NCI-H1694 treated with DMSO at 0.1 percent for 48 hours (cell line): Measurements from ENCODE around the gene STIP1.
A peak's percentile ranks its signal among the peaks of the same experiment; 100 is the strongest.
"Not testable (repeated sequence)": the region's sequence is repeated elsewhere in the genome, so short reads cannot be mapped to it uniquely, and the experiment has no call there.

Source experiments
- DNase-seq: peaks from one replicate; lab custom pipeline; 2025; lab: John Stamatoyannopoulos, UW

The STIP1 gene

DNA sequence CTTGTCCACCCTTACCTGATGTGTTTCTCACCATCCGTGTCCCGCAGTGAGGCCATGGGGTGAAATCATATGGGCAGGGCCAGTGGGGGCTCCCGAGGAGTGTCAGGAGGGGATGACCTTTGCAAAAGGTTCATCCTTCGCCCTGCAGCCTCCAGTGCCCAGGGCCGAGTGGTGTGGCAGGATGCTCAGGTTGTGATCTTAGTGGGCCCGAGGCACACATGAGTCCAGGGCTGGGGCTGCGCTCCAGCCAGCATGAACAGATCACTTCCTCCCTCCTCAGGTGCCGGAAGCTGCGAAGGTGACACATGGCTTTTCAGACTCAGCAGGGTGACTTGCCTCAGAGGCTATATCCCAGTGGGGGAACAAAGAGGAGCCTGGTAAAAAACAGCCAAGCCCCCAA lies 52.1 kb downstream of the STIP1 start:
- no peak for DNase-seq

DNA sequence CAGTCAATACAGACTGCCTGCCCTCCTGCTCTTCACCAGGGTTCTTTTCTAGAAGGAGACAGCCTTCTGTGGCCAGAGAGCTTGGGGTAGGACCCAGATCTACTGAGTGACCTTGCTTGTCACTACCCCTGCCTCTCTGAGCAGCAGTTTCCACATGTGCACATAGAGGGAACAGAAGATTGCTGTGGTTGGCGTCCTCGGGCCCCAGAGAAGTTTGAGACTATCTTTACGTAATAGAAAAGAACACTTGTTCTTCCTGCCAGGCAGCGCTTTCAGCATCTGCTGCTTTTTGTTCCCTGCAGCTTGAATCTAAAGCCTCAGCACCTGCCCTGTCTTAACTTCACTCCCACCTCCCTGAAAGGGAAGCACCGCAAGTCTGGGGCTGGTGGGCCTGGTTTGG lies 53.0 kb downstream of the STIP1 start:
- DNase-seq = no peak

DNA sequence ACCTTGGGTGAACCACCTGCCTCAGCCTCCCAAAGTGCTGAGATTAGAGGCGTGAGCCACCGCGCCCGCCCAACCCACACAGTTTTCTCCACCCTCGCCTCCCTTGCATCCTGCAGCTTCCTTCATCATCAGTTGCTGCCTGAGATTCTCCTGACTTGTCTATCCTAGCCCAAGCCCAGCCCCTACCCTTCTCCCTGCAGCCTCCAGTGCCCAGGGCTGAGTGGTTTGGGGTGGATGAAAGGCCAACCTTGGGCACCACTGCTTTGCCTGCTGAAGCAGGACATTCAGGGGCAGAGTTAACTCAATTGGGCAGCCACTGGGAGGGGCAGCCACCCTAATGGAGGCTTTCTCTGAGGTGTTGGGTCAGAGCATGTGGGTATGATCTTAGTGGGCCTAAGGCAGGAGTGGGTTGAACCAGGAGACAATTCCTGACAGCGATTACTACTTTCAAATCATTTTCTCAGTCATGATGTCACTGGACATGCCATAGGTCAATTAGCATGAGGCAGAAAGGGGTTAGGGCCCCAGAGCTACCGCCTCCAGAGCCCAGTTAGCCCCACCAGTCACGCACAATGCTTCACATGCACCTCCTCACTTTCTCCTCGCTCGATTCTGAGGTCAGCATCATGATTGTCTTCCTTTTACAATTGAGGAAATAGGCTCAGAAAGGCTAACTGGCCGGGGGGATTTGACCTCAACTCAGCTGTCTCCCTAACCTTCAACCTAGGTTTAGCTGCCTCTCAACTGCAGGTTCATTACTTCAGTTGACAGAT lies 53.9 kb downstream of the STIP1 start:
- DNase-seq = no peak

DNA sequence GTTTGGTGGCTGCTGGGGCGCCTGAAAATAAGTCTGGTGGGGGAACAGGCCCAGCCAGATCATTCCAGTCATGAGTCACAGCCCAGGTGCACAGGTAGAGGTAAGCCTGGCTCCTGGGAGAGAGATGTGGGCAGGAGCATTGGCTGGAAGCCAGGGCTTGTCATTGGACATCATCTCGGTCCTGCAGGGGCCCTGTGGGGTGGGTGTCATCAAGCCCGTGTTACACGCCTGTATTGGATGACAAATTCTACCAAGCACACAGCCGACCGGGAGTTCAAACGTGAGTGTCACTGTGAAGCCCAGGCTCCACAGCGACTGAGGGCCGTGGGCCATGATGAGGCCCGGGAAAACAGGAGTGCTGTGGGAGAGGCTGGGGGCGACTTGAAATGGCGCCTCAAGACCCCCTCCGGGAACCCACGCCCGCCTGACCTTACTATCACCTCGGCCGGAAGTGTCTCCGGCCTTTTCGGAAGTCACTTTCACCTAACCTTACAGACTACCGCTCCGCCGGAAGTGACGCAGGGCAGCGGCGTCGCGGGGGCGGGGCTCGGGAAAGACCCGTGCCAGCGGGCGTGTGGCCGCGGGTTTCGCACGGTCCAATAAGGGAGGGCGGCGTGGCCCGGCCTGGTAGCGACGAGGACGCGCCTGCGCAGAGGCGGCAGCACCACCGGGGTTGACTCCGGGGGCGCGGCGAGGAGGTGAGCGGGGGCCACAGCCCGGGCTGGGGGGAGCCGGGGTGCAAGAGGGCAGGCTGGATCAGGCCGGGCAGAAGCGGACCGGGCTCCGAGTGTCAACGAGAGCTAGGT lies 54.7 kb downstream of the STIP1 start, which contains the start of gene FKBP2:
FKBP2 (plus strand) TSS at position 661 of the 806 bp plus-strand sequence. CDS start 1,293 bp downstream, outside the sequence.
- DNase-seq = peak; percentile 87

DNA sequence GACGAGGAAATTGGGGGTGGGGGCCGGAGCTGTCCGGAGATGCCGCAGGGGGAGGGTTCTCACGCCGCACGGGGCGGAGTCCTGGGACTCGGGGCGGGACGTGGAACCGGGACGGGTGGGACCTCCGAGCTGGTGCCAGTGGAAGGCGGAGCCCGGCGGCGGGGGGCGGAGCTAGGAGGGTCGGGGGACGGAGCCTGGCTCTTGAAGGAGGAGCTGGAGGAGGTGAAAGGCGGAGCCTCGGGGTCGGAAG lies 55.2 kb downstream of the STIP1 start:
- DNase-seq = peak; percentile 88

DNA sequence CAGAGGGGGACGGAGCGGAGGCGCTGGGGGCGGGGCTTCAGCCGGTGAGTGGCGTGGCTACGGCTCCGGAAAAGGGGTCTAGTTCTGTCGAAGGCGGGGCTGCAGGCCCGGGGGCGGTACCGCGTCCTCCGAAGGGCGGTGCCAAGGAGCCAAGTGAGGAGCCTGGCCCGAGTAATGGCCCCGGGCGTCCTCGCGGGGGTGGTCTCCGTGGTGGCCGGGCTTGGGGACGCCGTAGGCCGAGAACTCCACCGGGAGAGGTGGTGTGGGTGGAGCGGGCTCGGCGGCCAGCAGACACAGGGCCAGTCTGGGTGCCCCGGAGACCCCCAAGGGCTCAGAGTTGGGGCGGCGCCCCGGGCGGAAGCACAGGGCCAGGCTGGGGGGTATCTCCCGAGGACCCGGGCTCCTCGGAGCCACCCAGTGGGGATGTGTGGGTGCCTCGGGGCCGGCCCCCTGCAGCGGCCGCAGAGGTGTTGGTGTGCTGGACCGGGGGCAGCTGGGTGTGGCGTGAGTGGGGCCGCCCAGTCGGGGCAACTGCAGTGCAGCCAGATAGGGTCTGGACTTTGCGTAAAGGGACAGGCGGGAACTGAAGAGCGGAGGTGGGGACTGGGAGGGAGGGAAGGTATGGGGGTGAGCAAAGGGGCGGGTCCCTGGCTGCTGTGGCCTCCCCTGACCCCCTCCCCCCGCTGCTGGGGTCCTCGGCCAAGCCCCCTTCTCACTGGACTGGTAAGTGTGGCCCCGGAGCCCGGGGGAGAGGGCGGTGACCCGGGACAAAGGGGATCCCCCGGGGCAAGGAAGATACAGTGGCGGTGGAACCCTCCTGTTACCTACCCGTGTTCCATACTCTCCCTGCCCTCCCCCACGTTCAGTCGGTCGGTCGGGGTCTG lies 55.8 kb downstream of the STIP1 start:
- DNase-seq = no peak

DNA sequence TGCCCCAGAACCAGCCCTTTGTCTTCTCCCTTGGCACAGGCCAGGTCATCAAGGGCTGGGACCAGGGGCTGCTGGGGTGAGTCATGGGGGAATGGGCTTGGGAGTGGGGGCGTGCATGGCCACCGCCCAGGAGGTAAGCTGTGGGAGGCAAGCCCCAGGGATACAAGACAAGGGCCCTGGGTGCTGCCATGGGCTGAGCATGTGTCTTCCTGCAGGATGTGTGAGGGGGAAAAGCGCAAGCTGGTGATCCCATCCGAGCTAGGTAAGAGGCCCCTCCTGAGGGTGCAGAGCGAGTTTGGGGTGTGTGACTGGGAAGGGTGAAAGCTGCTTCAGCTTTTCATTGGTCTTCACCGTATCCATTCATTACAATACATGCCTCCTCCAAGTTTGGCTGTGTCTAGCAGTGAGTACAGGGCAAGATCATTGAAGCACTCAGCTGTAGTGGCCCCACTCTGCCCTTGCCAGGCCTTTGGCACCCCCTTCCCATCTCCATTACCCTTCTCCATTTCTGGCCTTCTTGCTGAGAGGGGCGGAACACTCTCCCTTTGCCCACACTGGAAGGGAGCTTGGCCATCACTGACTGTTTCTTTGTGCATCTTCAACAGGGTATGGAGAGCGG lies 57.4 kb downstream of the STIP1 start:
- DNase-seq = no peak

DNA sequence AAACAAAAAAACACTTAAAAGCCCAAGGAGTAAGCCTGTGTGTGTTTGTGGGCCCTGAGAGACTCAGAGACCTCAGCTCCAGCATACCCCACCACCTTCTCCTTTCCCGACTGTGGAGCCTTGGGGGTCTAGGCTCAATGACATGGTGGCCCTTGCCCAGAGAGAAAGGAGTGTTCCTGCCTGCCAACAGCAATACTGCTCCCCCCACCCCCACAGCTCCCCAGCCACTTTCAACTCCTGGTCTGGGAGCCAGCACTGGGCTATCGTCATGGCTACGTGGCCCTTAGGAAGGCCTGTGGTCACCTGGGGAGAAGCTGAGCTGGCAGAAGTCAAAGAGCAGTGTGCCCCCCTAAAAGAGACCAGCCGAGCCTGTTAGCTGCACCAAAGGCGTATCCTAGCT lies 58.1 kb downstream of the STIP1 start:
- DNase-seq = no peak

DNA sequence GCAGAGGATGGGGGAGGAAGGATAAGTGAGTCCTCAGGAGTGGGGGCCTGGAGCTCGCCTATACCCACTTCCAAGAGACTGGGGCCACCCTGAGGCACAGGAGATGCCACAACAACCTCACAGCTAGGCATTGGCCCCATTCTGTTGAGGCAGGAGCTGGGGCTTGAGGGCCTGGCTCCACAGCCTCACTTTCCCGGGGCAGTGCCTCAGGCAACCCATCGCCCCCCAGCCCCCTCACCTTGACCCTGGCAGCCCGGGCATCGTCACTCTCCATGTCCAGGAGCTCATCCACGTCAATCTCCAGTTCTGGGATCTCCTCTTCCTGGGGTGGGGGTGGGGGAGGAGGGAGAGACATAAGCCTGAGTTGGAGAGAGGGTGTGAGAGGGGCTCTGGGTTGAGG lies 59.0 kb downstream of the STIP1 start:
- DNase-seq = no peak

DNA sequence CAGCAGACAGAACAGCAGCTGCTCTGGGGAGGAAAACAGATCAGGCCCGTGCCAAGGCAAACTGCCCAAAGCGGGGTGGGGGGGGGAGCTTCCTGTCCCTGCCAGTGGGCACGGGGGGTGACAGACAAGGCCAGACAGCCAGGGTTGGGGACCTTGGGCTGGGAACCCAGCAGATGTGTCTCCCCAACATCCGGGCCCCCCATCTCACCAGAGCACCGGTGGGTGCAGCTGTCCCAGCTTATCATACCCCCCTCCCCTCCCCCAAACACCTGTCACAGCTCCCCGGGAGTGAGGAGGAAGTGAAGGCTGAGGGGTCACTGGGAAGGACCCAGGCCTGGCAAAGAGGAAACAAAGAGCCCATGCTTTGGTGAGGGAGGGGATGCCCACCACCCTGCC lies 59.4 kb downstream of the STIP1 start:
- no peak for DNase-seq

DNA sequence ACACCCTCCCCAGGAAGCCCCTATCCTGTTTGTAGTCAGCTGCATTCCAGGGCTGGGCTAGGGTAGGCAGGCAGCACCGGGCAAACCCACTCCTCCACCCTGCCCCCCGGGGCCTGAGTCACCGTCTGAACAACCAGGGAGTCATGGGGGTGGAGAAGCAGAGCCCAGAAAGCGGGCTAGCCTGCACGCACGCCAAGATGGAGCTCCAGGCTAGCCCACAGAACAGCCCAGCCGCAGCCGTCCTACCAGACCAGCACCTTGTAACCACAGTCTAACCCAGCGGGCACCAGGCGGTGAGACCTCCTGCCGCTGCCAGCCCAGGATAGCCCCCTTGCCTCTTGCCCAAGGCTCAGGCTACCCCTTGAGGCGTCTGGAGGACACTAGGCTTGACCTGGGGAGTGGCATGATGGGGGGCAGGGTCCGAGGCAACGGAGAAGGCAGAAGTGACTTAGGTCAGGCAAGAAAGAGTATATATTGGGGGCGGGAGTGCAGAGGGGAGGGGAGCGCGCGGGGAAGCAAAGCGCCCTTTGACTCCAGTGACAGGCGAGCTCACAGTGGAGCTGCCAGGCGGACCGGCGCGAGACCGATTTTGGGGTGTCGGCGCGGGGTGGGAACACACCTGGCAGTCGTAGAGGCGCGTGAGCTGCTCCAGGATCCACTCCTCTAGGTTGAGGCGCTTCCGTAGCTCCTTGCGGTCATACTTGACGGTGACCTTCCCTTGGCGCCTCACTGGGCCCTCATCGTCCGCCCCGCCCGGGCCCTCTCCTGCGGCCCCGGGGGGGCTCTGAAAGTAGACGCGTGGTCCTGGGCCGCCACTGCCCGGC lies 60.0 kb downstream of the STIP1 start:
- no peak for DNase-seq

DNA sequence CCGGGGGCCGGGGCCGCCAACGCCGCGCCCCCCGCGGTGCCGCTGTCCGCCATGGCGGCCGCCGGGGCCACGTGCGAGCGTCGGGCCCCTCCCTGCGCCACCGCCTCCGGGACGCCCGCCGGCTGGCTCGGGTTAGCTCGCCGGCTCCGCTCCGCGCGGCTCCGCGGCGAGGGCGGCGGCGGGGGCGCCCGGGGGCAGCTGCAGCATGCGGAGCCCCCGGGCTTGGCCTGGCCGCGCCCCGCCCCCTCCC lies 60.6 kb downstream of the STIP1 start:
- not testable (repeated sequence) for DNase-seq

DNA sequence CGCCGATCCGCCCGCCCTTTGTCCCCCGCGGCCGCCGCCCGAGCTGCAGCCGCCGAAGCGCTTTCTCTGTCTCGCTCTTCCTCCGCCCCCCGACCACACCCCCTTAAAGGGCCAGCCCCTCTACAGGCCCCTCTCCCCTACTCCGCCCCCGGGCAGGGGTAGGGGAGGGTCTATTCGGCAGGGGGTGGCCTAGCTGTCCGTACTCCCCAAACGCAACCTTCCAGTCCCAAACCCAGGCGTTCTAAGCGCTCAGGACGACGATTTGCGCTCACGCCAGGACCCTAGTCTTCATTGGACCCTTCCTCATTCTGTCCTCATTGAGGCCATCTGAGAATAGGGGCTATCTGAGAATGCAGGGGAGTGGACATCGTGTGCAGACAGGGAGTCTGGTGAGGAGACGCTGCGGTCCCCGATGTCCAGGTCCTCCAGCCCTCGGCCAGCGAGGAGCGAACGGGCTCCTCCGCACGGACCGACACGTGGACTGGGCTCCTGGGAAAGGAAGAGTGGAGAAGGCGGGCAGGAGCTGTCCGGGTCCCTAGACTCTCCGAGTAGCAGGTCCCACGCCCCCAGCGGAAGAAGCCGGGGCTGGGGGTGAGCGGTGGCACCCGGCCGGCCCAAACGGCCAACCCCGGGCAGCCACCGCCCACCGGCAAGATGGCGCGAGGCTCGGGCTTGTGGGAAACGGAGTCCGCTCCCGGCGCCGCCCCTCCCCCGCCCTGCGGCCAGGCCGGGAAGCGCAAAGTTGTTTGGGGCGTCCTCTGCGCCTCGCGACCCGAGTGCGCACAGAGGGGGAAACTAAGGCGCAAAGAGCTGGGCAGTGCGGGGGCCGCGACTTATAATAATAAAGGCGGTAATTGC lies 61.1 kb downstream of the STIP1 start, which contains the start of gene PPP1R14B:
PPP1R14B (minus strand) TSS at position 73 of the 858 bp plus-strand sequence. CDS start 270 bp downstream, outside the sequence.
- DNase-seq = peak; percentile 46

DNA sequence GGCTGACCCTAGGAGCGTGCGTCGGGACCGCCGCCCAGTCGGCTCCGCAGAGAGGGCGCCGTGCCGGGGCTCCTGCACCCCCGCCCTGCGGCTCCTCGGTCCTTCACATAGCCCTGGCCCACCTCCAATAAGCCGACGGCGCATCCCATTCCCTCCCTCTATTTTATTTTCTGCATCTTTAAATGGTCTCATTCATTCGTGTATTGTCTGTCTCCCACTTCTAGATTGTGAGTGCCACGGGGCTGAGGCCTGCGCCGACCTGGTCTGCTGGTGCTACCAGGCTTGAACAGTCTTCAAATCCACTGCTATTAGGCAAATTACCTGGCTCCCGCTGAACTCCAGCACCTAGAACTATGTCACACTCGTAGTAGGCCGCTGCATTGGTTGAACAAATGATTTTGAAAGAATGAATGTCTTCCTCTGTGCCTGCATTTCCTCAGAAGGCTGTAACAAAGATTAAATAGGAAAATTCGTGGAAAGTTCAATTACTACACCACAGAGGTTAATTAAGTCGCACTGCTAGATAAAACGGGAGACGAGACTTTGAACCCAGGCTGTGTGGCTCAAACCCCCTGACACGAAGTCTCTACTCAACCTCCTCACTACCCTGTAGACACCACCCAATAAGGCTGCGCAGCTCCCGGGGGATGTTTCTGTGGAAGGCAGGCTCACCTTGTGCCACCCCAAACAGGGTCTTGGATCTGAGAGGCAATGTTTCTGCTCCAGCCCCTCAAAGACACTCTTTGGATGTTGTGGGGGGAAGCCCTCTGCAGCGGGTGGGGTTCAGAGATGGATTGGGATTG lies 62.0 kb downstream of the STIP1 start:
- no peak for DNase-seq

DNA sequence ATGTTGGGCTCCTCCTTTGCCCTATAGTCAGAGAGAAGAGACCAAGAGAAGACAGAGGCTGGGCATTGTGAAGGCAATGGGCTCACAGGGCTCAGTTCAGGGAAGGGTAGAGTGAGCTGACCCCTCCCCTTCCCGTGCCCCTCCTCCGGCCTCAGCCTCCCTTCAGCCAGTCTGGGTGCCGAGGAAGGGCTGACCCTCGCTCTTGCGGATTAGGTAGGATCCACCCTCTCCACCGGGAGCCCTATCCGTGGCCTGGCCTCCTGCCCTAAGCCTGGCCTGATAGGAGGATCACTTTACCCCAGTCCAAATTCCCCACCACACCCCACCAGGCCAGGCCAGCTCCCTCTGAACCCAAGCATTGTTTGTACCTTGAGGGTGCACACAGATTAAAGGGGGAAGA lies 62.6 kb downstream of the STIP1 start:
- no peak for DNase-seq

DNA sequence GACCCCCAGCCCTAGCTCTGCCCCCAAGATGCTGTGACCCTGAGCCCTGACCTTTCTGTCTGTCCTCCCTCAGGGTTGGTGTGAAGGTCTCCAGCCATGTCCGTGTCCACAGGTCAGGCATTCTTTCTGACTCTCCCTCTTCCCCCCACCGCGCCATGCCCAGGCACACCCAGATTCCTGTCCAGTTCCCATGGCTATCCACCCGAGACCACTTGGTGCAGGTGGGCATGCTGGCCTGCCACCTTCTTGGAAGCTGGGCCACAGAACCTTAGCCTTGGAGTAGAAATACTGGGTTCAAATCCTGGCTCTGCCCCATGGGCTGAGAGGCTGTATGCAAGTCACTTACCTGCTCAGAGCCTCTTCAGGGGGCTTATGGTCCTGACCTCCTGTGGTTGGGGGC lies 63.1 kb downstream of the STIP1 start:
- DNase-seq = no peak

DNA sequence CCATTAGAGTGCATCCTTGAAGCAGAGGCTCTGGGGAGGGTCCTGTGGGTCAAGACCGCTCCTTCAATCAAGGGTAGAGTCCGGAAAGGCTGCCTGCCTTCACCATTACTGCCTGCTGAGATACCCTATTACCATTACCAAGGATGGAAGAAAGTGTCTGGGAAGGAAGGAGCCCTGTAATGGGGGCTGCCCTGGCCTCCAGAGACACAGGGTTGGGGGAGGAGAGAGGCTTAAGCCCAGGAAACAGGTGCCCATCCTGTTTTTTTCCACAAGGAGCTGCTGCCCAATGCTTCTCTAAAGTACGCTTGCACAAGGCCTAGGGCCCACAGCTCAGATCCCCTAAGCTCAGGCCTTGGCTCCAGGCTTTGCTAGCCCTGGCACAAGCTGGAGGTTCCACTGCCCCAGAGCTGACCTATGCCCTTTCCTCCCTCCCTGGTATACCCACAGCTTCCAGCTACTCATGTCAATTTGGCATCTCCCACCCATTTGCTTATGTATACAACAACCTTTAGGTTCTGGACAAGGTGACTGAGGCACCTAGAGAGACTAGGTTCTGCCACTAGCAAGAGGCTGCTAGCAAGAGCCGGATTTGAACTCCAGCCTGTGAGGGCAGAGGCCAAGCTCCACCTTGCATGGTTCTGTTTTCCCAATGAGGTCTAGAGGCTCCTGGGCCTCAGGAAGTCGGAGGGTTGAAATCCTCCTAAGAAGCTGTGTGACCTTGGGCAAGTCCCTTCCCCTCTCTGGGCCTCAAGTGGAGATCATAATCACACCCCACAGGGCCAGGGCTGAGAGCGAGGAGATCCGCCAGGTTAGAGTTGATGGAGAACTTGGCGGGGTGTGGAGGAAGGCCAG lies 63.8 kb downstream of the STIP1 start:
- no peak for DNase-seq

DNA sequence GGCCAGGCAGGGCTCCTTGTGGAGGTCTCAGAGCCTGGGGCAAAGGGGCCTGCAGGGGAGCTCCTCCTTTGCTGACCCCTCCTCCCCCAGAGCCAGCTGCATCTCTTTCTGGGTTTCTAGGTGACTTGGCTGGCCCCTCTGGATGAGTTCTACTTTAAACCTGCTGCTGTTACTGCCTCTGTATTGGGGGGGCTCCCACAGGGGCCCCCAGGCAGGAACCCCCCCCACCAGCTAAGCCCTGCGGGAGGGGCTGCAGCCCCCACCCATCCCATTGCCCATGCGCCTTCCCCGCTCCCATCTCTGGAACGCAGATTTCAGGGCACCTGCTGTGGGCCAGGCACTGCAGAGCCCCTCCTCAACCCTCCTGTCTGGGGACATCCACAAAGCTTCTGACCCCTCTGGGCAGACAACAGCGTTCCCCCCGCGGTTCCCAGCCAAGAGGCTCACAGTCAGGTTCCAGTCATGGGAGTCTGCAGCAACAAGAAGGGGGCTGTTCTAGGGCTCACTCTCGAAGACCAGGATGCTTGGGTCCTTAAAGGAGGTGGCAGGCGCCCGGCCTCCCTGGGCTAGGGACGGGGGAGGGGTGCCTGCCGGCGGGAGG lies 64.5 kb downstream of the STIP1 start:
- DNase-seq = no peak
